ENCODE data around the gene ANKRD55. TPM values are rescaled to one million over a fixed set of nuclear protein-coding genes. Genes with fewer than 3 reads are reported as not detected.

Gene ANKRD55
- total and polyA plus RNA-seq, 2 donors (not counting 1 experiment from before 2014, with no cell fraction given), result 0.07 TPM; not detected in 1

DNA sequence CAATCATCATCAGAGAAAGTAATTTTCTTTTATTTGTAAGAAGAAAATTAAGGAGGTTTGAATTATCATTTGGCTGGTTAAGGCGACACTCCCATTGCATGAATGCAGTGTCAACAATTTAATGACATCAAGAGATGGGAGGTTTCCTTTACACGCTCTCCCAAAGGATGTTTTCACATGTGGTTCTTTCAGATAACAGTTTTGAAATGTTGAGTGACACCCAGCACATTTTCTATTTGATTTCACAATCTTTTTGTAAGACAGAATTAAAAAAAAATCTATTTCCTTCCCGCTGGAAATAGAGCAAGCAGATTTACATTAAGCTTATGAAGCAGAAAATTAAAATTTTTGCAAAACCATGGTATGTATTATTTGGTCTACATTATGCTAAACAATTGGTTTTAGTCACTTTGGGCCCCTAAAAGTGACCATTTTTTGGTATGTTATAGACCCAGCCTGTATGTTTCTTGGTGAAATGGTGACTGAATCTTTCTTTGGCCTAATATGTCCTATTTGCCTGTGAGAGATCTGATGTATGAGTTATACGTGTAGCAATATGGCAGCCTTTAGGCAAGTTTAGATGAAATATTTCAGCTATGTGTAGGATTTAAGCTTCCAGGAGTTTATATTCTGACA, 18.9 kb upstream of the ANKRD55 start:
- intact Hi-C loops (cut with micrococcal nuclease), result no loop called here
- no CpG with 5 or more reads among the region's 4 CpGs for WGBS (ENCODE audit: insufficient coverage)
- TF ChIP-seq, protein P1, sequence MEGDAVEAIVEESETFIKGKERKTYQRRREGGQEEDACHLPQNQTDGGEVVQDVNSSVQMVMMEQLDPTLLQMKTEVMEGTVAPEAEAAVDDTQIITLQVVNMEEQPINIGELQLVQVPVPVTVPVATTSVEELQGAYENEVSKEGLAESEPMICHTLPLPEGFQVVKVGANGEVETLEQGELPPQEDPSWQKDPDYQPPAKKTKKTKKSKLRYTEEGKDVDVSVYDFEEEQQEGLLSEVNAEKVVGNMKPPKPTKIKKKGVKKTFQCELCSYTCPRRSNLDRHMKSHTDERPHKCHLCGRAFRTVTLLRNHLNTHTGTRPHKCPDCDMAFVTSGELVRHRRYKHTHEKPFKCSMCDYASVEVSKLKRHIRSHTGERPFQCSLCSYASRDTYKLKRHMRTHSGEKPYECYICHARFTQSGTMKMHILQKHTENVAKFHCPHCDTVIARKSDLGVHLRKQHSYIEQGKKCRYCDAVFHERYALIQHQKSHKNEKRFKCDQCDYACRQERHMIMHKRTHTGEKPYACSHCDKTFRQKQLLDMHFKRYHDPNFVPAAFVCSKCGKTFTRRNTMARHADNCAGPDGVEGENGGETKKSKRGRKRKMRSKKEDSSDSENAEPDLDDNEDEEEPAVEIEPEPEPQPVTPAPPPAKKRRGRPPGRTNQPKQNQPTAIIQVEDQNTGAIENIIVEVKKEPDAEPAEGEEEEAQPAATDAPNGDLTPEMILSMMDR (IDR thresholded peaks at IDR 0.05), result no peak
- TF ChIP-seq EZH2 (IDR thresholded peaks at IDR 0.05; ENCODE audit: borderline replicate concordance, insufficient read depth, low read depth, low read length, poor library complexity, severe bottlenecking), result no peak
- Mint-ChIP-seq H3K27me3 (peaks cover 4% of the 10 kb centered on the region), H3K27ac (no peak overlapping the region), H3K9me3 (ENCODE audit: insufficient read depth) (no peaks in the 10 kb centered on the region), H3K4me3 (no peak overlapping the region), H3K4me1 (peaks cover 3% of the 10 kb centered on the region)
- Histone ChIP-seq H3K4me3 (ENCODE audit: control extremely low read depth in 1 of 5, extremely low read depth in 1 of 5, insufficient read depth in 1 of 5, low read depth in 2 of 5, low read length in 4 of 5) (no peak overlapping the region), H3K4me1 (ENCODE audit: control insufficient read depth in 2 of 2, insufficient read depth in 2 of 2, low read length in 2 of 2) (no peaks in the 10 kb centered on the region), H3K4me2 (replicated peaks; ENCODE audit: low read depth, low read length, poor library complexity, severe bottlenecking) (no peak overlapping the region), H3K79me2 (ENCODE audit: control insufficient read depth, insufficient read depth, low read length) (no peaks in the 10 kb centered on the region), H3K27ac (ENCODE audit: low read length in 2 of 2) (no peak overlapping the region), H2AFZ (ENCODE audit: insufficient read depth, low read depth, low read length, poor library complexity, severe bottlenecking) (no peak overlapping the region), H3K9ac (ENCODE audit: low read length) (no peak overlapping the region), H4K20me1 (ENCODE audit: control insufficient read depth, insufficient read depth, low read length, poor library complexity, severe bottlenecking) (no peaks in the 10 kb centered on the region), H3K27me3 (replicated peaks in 1 of 4; ENCODE audit: control extremely low read depth in 1 of 4, control insufficient read depth in 3 of 4, insufficient read depth in 4 of 4, low read length in 3 of 4) (peaks cover 0 to 5% (median 1%) of the 10 kb centered on the region in 4 experiments), H3K36me3 (replicated peaks in 1 of 2; ENCODE audit: control extremely low read depth in 1 of 2, control insufficient read depth in 1 of 2, extremely low read depth in 1 of 2, insufficient read depth in 2 of 2, low read length in 1 of 2) (no peaks in the 10 kb centered on the region), H3K9me3 (ENCODE audit: control extremely low read depth in 1 of 3, control insufficient read depth in 2 of 3, insufficient read depth in 1 of 3, low read length in 2 of 3) (peaks cover 0 to 6% (median 5%) of the 10 kb centered on the region in 3 donors)
- ATAC-seq (ENCODE audit: low read depth), result no peak
- DNase-seq, result no peak
- ChIA-PET CTCF (interaction anchor here (1.2 kb wide), 1 partner anchor 11 kb away, joined by 4 read pairs; no protein-coding TSS in a partner anchor), POLR2A (no interaction called here)

DNA sequence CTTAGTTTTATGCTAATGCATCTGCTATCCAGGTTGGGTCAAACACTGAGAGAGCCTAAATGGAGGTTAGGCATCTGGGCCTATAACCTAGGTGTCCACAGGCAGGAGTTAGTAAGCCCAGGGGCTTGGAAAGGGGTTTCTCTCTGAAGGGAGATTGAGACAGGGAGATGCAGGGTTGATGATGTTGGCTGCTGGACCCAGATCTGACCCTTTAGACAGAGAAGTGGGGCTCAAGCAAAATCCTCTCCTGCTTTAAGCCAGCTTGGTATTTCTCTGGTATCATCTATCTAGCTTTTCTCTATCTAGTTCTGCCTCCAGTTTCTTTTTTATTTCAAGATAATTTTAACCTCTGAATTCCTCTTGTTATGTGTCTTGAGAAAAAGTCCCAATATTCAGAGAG, 18.3 kb upstream of the ANKRD55 start:
- no peaks in the 10 kb centered on the region for H4K20me1 ChIP-seq (ENCODE audit: control insufficient read depth, insufficient read depth, low read length, poor library complexity, severe bottlenecking)
- no peak overlapping the region for H3K9ac ChIP-seq (ENCODE audit: low read length)
- intact Hi-C loops (cut with micrococcal nuclease), result no loop called here
- no peaks in the 10 kb centered on the region for H3K4me1 ChIP-seq (ENCODE audit: control insufficient read depth in 2 of 2, insufficient read depth in 2 of 2, low read length in 2 of 2)
- H3K4me3 ChIP-seq (ENCODE audit: control extremely low read depth in 1 of 5, extremely low read depth in 1 of 5, insufficient read depth in 1 of 5, low read depth in 2 of 5, low read length in 4 of 5), result no peak overlapping the region
- Mint-ChIP-seq H3K4me1 (peaks cover 3% of the 10 kb centered on the region), H3K27me3 (peaks cover 4% of the 10 kb centered on the region), H3K9me3 (ENCODE audit: insufficient read depth) (no peaks in the 10 kb centered on the region), H3K4me3 (no peak overlapping the region), H3K27ac (no peak overlapping the region)
- H3K79me2 ChIP-seq (ENCODE audit: control insufficient read depth, insufficient read depth, low read length), result no peaks in the 10 kb centered on the region
- POLR2A ChIA-PET, result no interaction called here
- DNase-seq (no peak), ATAC-seq (ENCODE audit: low read depth) (no peak)
- CTCF ChIA-PET, result interaction anchor here (1.2 kb wide), 1 partner anchor 11 kb away, joined by 4 read pairs; no protein-coding TSS in a partner anchor
- H3K9me3 ChIP-seq (ENCODE audit: control extremely low read depth in 1 of 3, control insufficient read depth in 2 of 3, insufficient read depth in 1 of 3, low read length in 2 of 3), result peaks cover 0 to 6% (median 5%) of the 10 kb centered on the region in 3 donors
- no peak overlapping the region for H3K27ac ChIP-seq (ENCODE audit: low read length in 2 of 2)
- no peaks in the 10 kb centered on the region for H3K36me3 ChIP-seq (replicated peaks in 1 of 2; ENCODE audit: control extremely low read depth in 1 of 2, control insufficient read depth in 1 of 2, extremely low read depth in 1 of 2, insufficient read depth in 2 of 2, low read length in 1 of 2)
- H3K27me3 ChIP-seq (replicated peaks in 1 of 4; ENCODE audit: control extremely low read depth in 1 of 4, control insufficient read depth in 3 of 4, insufficient read depth in 4 of 4, low read length in 3 of 4), result peaks cover 0 to 5% (median 1%) of the 10 kb centered on the region in 4 experiments
- H3K4me2 ChIP-seq (replicated peaks; ENCODE audit: low read depth, low read length, poor library complexity, severe bottlenecking), result no peak overlapping the region
- TF ChIP-seq, protein P1 (IDR thresholded peaks at IDR 0.05), result no peak
- no peak for TF ChIP-seq EZH2 (IDR thresholded peaks at IDR 0.05; ENCODE audit: borderline replicate concordance, insufficient read depth, low read depth, low read length, poor library complexity, severe bottlenecking)
- H2AFZ ChIP-seq (ENCODE audit: insufficient read depth, low read depth, low read length, poor library complexity, severe bottlenecking), result no peak overlapping the region

All from B cell (primary cell).